SK-N-SH treated with all-trans-retinoic acid at 6 μM for 48 hours (cell line): ENCODE data around the gene ADAMTS2.
"Not testable (repeated sequence)": the region's sequence is repeated elsewhere in the genome, so short reads cannot be mapped to it uniquely, and the experiment has no call there.

Experiments
- ARNTL ChIP-seq: fragments of 450-650 bp; formaldehyde crosslinking; IDR thresholded peaks from 2 replicates; pipeline ENCODE4 v1.5.0; 2020; ENCODE audit warnings: low read depth, mild to moderate bottlenecking, moderate library complexity, borderline replicate concordance
- CSDC2 ChIP-seq: fragments of 250-450 bp; sonication (Bioruptor Pico); IDR thresholded peaks from 2 replicates; pipeline ENCODE4 v1.5.0; 2020; ENCODE audit warnings: mild to moderate bottlenecking, moderate library complexity
- SNAI2 ChIP-seq: fragments of 250-450 bp; sonication (Bioruptor Pico); IDR thresholded peaks from 2 replicates; pipeline ENCODE4 v1.5.0; 2020; ENCODE audit warnings: mild to moderate bottlenecking, moderate library complexity
- TOX ChIP-seq: fragments of 250-450 bp; sonication (Bioruptor Pico); IDR thresholded peaks from 2 replicates; pipeline ENCODE4 v1.8.0; 2021; ENCODE audit warnings: mild to moderate bottlenecking, moderate library complexity, borderline replicate concordance
- ZFP3 ChIP-seq: fragments of 250-450 bp; sonication (Bioruptor Pico); IDR thresholded peaks from 2 replicates; pipeline ENCODE4 v1.5.0; 2020; ENCODE audit warnings: mild to moderate bottlenecking, moderate library complexity
- ZNF70 ChIP-seq: fragments of 450-650 bp; formaldehyde crosslinking; IDR thresholded peaks from 2 replicates; pipeline ENCODE4 v1.5.0; 2020; ENCODE audit warnings: mild to moderate bottlenecking, moderate library complexity
- ZNF8 ChIP-seq: fragments of 450-650 bp; formaldehyde crosslinking; IDR thresholded peaks from 2 replicates; pipeline ENCODE4 v1.5.0; 2020; ENCODE audit warnings: mild to moderate bottlenecking, moderate library complexity
- TF ChIP-seq, protein P1 (sequence below): fragments of 250-450 bp; sonication (Bioruptor Pico); IDR thresholded peaks from 2 replicates; pipeline ENCODE4 v1.5.1; 2021; ENCODE audit warnings: mild to moderate bottlenecking, moderate library complexity

DNA sequence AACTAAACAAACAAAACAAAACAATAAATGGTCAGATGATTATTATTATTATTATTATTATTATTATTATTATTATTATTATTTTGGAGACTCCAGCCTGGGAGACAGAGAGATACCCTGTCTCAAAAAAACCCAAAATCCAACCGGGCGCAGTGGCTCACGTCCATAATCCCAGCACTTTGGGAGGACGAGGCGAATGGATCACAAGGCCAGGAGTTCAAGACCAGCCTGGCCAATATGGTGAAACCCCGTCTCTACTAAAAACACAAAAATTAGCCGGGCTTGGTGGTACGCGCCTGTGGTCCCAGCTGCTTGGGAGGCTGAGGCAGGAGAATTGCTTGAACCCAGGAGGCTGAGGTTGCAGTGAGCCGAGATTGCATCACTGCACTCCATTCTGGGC lies 61.4 kb downstream of the ADAMTS2 start:
- TF ChIP-seq, protein P1, sequence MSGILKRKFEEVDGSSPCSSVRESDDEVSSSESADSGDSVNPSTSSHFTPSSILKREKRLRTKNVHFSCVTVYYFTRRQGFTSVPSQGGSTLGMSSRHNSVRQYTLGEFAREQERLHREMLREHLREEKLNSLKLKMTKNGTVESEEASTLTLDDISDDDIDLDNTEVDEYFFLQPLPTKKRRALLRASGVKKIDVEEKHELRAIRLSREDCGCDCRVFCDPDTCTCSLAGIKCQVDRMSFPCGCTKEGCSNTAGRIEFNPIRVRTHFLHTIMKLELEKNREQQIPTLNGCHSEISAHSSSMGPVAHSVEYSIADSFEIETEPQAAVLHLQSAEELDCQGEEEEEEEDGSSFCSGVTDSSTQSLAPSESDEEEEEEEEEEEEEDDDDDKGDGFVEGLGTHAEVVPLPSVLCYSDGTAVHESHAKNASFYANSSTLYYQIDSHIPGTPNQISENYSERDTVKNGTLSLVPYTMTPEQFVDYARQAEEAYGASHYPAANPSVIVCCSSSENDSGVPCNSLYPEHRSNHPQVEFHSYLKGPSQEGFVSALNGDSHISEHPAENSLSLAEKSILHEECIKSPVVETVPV, result not testable (repeated sequence)
- not testable (repeated sequence) for TF ChIP-seq TOX, ZNF70, ZFP3, ZNF8, CSDC2, SNAI2, ARNTL (CRISPR knock-in tag)
